ENCODE data around the gene PPRC1. TPM values are rescaled to one million over a fixed set of nuclear protein-coding genes. Genes with fewer than 3 reads are reported as not detected.
A peak's percentile ranks its signal among the peaks of the same experiment; 100 is the strongest.

PPRC1 gene
- total and polyA plus RNA-seq, 2 donors (not counting 1 experiment from before 2014, with no cell fraction given), result 23.3 to 36.3 TPM

DNA sequence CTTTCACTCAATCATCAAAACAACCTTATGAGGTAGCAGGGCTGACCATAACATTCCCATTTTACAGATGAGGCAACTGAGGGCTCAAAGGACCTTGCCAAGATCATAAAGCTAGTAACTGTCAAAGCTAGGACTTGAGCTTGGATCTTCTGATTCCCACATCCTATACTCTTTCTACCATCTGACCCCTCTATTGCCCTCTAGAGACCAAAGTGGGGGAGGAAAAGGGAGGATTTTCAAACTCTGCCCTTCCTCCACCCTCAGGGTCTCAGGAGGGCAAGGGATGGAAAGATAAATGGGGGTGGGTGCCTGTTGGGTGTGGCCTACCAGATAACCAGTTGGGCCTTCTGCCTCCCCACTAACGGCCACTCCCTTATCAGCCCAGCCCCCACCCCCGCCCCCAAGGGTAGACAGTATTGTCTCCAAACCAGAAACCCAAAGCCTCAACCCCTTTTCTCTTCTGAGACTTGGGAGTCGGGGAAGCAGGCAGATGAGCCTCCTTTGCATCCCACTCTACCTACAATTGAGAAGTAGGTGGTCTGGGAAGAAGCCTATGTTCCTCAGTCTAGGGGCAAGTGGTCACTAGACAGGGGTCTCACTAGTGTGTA is 20.5 kb upstream of the PPRC1 start:
- Histone ChIP-seq H3K79me2 (ENCODE audit: control insufficient read depth, insufficient read depth, low read length) (peaks cover 68% of the 10 kb centered on the region), H3K9ac (ENCODE audit: low read length) (no peak overlapping the region), H3K9me3 (ENCODE audit: control extremely low read depth in 1 of 3, control insufficient read depth in 2 of 3, insufficient read depth in 1 of 3, low read length in 2 of 3) (no peaks in the 10 kb centered on the region), H2AFZ (ENCODE audit: insufficient read depth, low read depth, low read length, poor library complexity, severe bottlenecking) (no peak overlapping the region), H3K4me1 (ENCODE audit: control insufficient read depth in 2 of 2, insufficient read depth in 2 of 2, low read length in 2 of 2) (peaks cover 40 to 49% of the 10 kb centered on the region in 2 donors), H3K36me3 (replicated peaks in 1 of 2; ENCODE audit: control extremely low read depth in 1 of 2, control insufficient read depth in 1 of 2, extremely low read depth in 1 of 2, insufficient read depth in 2 of 2, low read length in 1 of 2) (peaks cover 6 to 39% of the 10 kb centered on the region in 2 experiments), H3K4me3 (ENCODE audit: control extremely low read depth in 1 of 5, extremely low read depth in 1 of 5, insufficient read depth in 1 of 5, low read depth in 2 of 5, low read length in 4 of 5) (no peak overlapping the region), H4K20me1 (ENCODE audit: control insufficient read depth, insufficient read depth, low read length, poor library complexity, severe bottlenecking) (peaks cover 65% of the 10 kb centered on the region), H3K27ac (ENCODE audit: low read length in 2 of 2) (peak overlapping the region in 1 of 2 donors; percentile 31), H3K27me3 (replicated peaks in 1 of 4; ENCODE audit: control extremely low read depth in 1 of 4, control insufficient read depth in 3 of 4, insufficient read depth in 4 of 4, low read length in 3 of 4) (no peaks in the 10 kb centered on the region), H3K4me2 (replicated peaks; ENCODE audit: low read depth, low read length, poor library complexity, severe bottlenecking) (no peak overlapping the region)
- H3K27ac Mint-ChIP-seq, result no peak overlapping the region
- WGBS (ENCODE audit: insufficient coverage), result no CpG with 5 or more reads among the region's 3 CpGs
- TF ChIP-seq, protein P1, sequence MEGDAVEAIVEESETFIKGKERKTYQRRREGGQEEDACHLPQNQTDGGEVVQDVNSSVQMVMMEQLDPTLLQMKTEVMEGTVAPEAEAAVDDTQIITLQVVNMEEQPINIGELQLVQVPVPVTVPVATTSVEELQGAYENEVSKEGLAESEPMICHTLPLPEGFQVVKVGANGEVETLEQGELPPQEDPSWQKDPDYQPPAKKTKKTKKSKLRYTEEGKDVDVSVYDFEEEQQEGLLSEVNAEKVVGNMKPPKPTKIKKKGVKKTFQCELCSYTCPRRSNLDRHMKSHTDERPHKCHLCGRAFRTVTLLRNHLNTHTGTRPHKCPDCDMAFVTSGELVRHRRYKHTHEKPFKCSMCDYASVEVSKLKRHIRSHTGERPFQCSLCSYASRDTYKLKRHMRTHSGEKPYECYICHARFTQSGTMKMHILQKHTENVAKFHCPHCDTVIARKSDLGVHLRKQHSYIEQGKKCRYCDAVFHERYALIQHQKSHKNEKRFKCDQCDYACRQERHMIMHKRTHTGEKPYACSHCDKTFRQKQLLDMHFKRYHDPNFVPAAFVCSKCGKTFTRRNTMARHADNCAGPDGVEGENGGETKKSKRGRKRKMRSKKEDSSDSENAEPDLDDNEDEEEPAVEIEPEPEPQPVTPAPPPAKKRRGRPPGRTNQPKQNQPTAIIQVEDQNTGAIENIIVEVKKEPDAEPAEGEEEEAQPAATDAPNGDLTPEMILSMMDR (IDR thresholded peaks at IDR 0.05), result peak; percentile 11
- no peak for TF ChIP-seq EZH2 (IDR thresholded peaks at IDR 0.05; ENCODE audit: borderline replicate concordance, insufficient read depth, low read depth, low read length, poor library complexity, severe bottlenecking)
- no peaks in the 10 kb centered on the region for H3K27me3 Mint-ChIP-seq
- intact Hi-C loops (cut with micrococcal nuclease), result no loop called here
- H3K4me3 Mint-ChIP-seq, result no peak overlapping the region
- CTCF ChIA-PET, result interaction anchor here (0.6 to 2.1 kb wide), 4 partner anchors 9 to 40 kb away, joined by 3 to 6 read pairs (median 3); no protein-coding TSS in a partner anchor
- ATAC-seq (ENCODE audit: low read depth), result no peak
- H3K4me1 Mint-ChIP-seq, result peaks cover 41% of the 10 kb centered on the region
- POLR2A ChIA-PET, result no interaction called here
- H3K9me3 Mint-ChIP-seq (ENCODE audit: insufficient read depth), result no peaks in the 10 kb centered on the region
- no peak for DNase-seq

DNA sequence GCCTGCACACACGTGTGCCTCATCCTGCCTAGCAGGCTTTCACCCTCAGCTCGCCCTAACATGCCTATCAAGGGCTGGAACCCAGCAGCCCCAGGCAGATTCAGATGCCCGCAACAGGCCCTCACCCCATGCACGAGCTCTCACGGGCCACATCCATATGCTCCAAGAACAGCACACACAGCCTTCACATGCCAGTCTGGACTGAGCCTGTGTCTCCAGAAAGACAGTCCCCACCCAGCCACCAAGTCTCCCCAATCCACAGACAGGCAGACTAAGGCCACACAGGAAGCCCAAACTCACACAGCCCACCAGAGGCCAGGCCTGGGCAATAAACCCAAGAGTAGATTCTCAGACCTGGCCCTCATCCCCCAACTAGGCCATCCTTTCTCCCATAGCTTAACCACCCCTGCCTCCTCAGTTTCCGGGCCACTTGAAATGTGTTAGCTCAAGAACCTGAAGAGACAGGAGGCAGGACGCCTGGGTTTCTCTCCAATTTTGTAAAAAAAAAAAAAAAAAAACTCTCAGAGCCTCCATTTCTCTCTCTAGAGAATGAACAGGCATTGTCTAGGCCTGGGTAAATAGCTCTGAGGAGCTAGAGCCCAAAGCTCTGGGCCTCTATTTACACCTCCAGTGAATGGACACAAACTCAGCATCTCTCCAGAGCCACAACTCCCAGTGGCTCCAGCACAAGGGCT is 19.4 kb upstream of the PPRC1 start:
- DNase-seq (no peak), ATAC-seq (ENCODE audit: low read depth) (no peak)
- no peaks in the 10 kb centered on the region for H3K9me3 Mint-ChIP-seq (ENCODE audit: insufficient read depth)
- Histone ChIP-seq H3K4me3 (ENCODE audit: control extremely low read depth in 1 of 5, extremely low read depth in 1 of 5, insufficient read depth in 1 of 5, low read depth in 2 of 5, low read length in 4 of 5) (peak overlapping the region in 4 of 5 experiments; percentile 22 to 64 (median 51)), H3K79me2 (ENCODE audit: control insufficient read depth, insufficient read depth, low read length) (peaks cover 79% of the 10 kb centered on the region), H2AFZ (ENCODE audit: insufficient read depth, low read depth, low read length, poor library complexity, severe bottlenecking) (no peak overlapping the region), H3K36me3 (replicated peaks in 1 of 2; ENCODE audit: control extremely low read depth in 1 of 2, control insufficient read depth in 1 of 2, extremely low read depth in 1 of 2, insufficient read depth in 2 of 2, low read length in 1 of 2) (peaks cover 6 to 31% of the 10 kb centered on the region in 2 experiments), H3K4me1 (ENCODE audit: control insufficient read depth in 2 of 2, insufficient read depth in 2 of 2, low read length in 2 of 2) (peaks cover 51 to 60% of the 10 kb centered on the region in 2 donors), H3K27me3 (replicated peaks in 1 of 4; ENCODE audit: control extremely low read depth in 1 of 4, control insufficient read depth in 3 of 4, insufficient read depth in 4 of 4, low read length in 3 of 4) (no peaks in the 10 kb centered on the region), H3K27ac (ENCODE audit: low read length in 2 of 2) (peak overlapping the region in 1 of 2 donors; percentile 56), H3K4me2 (replicated peaks; ENCODE audit: low read depth, low read length, poor library complexity, severe bottlenecking) (peak overlapping the region; percentile 96), H3K9ac (ENCODE audit: low read length) (peak overlapping the region; percentile 61), H3K9me3 (ENCODE audit: control extremely low read depth in 1 of 3, control insufficient read depth in 2 of 3, insufficient read depth in 1 of 3, low read length in 2 of 3) (no peaks in the 10 kb centered on the region), H4K20me1 (ENCODE audit: control insufficient read depth, insufficient read depth, low read length, poor library complexity, severe bottlenecking) (peaks cover 69% of the 10 kb centered on the region)
- CTCF ChIA-PET, result interaction anchor here (0.7 to 0.8 kb wide), 2 partner anchors 18 to 420 kb away, joined by 3 read pairs; no protein-coding TSS in a partner anchor
- H3K4me1 Mint-ChIP-seq, result peaks cover 51% of the 10 kb centered on the region
- intact Hi-C loops (cut with micrococcal nuclease), result no loop called here
- TF ChIP-seq, protein P1 (IDR thresholded peaks at IDR 0.05), result no peak
- no peak for TF ChIP-seq EZH2 (IDR thresholded peaks at IDR 0.05; ENCODE audit: borderline replicate concordance, insufficient read depth, low read depth, low read length, poor library complexity, severe bottlenecking)
- peak overlapping the region; percentile 71 for H3K27ac Mint-ChIP-seq
- no peaks in the 10 kb centered on the region for H3K27me3 Mint-ChIP-seq
- POLR2A ChIA-PET, result interaction anchor here (0.5 to 1.3 kb wide), 4 partner anchors 18 to 282 kb away, joined by 3 to 9 read pairs (median 4); partner anchors contain the start of gene HPS6
- 73% methylated on average over 5 of the region's 7 CpGs for WGBS (ENCODE audit: insufficient coverage)
- peak overlapping the region; percentile 86 for H3K4me3 Mint-ChIP-seq
